Kidney capillary endothelial cell (primary cell): ENCODE measurements around the gene ADARB1.

ENCODE experiments used
- DNase-seq: peaks from one replicate; pipeline ENCODE4 v3.0.0-alpha.2; 2018; ENCODE audit warnings: low spot score

Gene ADARB1

GRCh38 chr21:45152265-45152746, 77.9 kb downstream of the ADARB1 start:
- DNase-seq: peak; percentile 67

GRCh38 chr21:45153358-45154318, 79.3 kb downstream of the ADARB1 start:
- DNase-seq: no peak

GRCh38 chr21:45154511-45155508, 80.4 kb downstream of the ADARB1 start:
- DNase-seq: peak; percentile 71

GRCh38 chr21:45155910-45156309, 81.5 kb downstream of the ADARB1 start:
- DNase-seq: no peak

GRCh38 chr21:45156459-45156858, 82.1 kb downstream of the ADARB1 start:
- DNase-seq: no peak

GRCh38 chr21:45157932-45158331, 83.6 kb downstream of the ADARB1 start:
- no peak for DNase-seq

GRCh38 chr21:45158491-45159423, 84.4 kb downstream of the ADARB1 start:
- no peak for DNase-seq

- no peak for DNase-seq
Measured at GRCh38 chr21:45160198-45160597, 85.8 kb downstream of the ADARB1 start.

- DNase-seq: no peak
Measured at GRCh38 chr21:45161038-45161945, 86.9 kb downstream of the ADARB1 start.

GRCh38 chr21:45162115-45162514, 87.7 kb downstream of the ADARB1 start:
- no peak for DNase-seq

- DNase-seq: no peak
Measured at GRCh38 chr21:45162809-45163208, 88.4 kb downstream of the ADARB1 start.

GRCh38 chr21:45163413-45164123, 89.2 kb downstream of the ADARB1 start:
- DNase-seq: no peak

- DNase-seq: no peak
Measured at GRCh38 chr21:45164124-45164511, 89.7 kb downstream of the ADARB1 start.

- DNase-seq: no peak
Measured at GRCh38 chr21:45164838-45165237, 90.5 kb downstream of the ADARB1 start.

GRCh38 chr21:45166931-45167330, 92.6 kb downstream of the ADARB1 start:
- no peak for DNase-seq

GRCh38 chr21:45167796-45168222, 93.4 kb downstream of the ADARB1 start:
- DNase-seq: no peak

- no peak for DNase-seq
Measured at GRCh38 chr21:45168522-45168921, 94.1 kb downstream of the ADARB1 start.

- no peak for DNase-seq
Measured at GRCh38 chr21:45169001-45169400, 94.6 kb downstream of the ADARB1 start.

GRCh38 chr21:45169682-45170081, 95.3 kb downstream of the ADARB1 start:
- no peak for DNase-seq
